ENCODE measurements around the gene ARL2.

Gene ARL2

GRCh38 chr11:65051398-65051858, 37.5 kb downstream of the ARL2 start:
- no peak for DNase-seq

- DNase-seq, result no peak
Observed at GRCh38 chr11:65053827-65054508, 40.0 kb downstream of the ARL2 start.

GRCh38 chr11:65055538-65055937, 41.6 kb downstream of the ARL2 start:
- no peak for DNase-seq

GRCh38 chr11:65056999-65057398, 43.0 kb downstream of the ARL2 start:
- no peak for DNase-seq

- DNase-seq, result no peak
Observed at GRCh38 chr11:65057526-65057925, 43.6 kb downstream of the ARL2 start.

GRCh38 chr11:65058012-65058411, 44.1 kb downstream of the ARL2 start:
- no peak for DNase-seq

GRCh38 chr11:65058419-65059054, 44.6 kb downstream of the ARL2 start, which contains the start of gene NAALADL1:
Gene NAALADL1, minus strand, starts transcription at chr11:65058553. Its CDS starts 32 bp downstream, at chr11:65058521.
- DNase-seq, result no peak

- no peak for DNase-seq
Observed at GRCh38 chr11:65059523-65059922, 45.6 kb downstream of the ARL2 start.

GRCh38 chr11:65059959-65060824, 46.2 kb downstream of the ARL2 start:
- DNase-seq, result no peak

GRCh38 chr11:65060913-65061408, 47.0 kb downstream of the ARL2 start:
- DNase-seq, result no peak

GRCh38 chr11:65063532-65063931, 49.6 kb downstream of the ARL2 start:
- DNase-seq, result no peak

GRCh38 chr11:65064847-65065240, 50.9 kb downstream of the ARL2 start:
- no peak for DNase-seq

GRCh38 chr11:65065851-65066250, 51.9 kb downstream of the ARL2 start:
- no peak for DNase-seq

GRCh38 chr11:65066315-65066714, 52.4 kb downstream of the ARL2 start:
- DNase-seq, result no peak

GRCh38 chr11:65066805-65067291, 52.9 kb downstream of the ARL2 start:
- DNase-seq, result no peak

- DNase-seq, result no peak
Observed at GRCh38 chr11:65067446-65067845, 53.5 kb downstream of the ARL2 start.

GRCh38 chr11:65069217-65069616, 55.3 kb downstream of the ARL2 start:
- no peak for DNase-seq

Data from NCI-H2029 (cell line).